ENCODE data around the gene MYO6.

The MYO6 gene

DNA sequence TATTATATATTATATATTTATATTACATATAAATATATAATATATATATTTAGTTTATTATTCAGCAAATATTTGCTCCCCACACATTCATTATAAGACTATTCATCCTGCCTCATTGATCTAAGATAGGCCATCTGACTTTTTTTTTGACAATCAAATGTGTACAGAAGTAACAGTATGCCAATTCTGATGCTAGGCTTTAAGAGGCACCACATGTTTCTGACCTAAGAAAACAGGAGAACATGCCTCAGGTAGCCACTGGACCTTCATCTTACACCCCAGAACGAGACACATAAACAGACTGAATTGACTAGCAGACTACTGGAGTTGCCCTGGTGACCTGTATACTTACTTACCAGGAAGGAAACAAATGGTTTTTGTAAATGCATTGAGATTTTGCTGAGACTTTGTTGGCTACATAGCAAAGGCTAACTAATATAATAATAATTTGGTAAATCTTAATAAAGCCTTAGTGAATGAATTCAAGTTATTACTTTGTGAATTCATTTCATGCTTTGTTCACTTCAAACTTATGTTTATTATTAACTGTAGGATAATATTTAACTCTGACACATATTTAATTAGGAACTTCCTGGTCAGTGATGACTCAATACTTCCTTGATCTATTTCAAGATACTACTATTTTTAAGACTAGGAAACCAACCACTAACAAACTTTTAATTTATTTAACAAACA, 13.4 kb upstream of the MYO6 start:
- no peak for DNase-seq (ENCODE audit: low read depth, low spot score)

DNA sequence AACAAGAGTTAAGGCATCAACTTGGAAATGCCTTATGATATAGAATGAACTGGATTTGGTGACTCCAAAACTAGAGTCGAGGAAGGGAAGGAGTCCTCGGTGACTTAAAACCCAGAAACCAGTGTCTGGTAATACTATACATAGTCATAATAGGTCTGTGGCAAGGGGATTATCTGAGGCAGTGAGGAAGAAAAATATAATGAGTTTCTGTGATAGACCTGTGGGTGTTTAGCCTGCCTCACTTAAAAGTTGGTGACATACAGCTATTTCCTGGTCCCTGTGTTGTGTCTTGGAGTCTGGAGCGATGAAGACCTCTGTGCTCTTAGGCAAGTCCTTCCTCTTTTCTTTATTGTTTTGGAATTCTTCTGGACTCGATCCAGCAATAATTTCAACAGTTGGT, 5.1 kb upstream of the MYO6 start:
- Histone ChIP-seq H3K4me3 (ENCODE audit: insufficient read length, low read depth) (no peak overlapping the region), H3K27me3 (ENCODE audit: insufficient read depth, insufficient read length) (peaks cover 6% of the 10 kb centered on the region), H3K9me3 (ENCODE audit: insufficient read depth, low read length) (no peaks in the 10 kb centered on the region), H3K4me1 (ENCODE audit: insufficient read depth, insufficient read length) (no peaks in the 10 kb centered on the region), H3K9ac (ENCODE audit: insufficient read length, low read depth) (no peak overlapping the region), H3K36me3 (ENCODE audit: insufficient read depth, insufficient read length, low read length) (no peaks in the 10 kb centered on the region)
- DNase-seq (ENCODE audit: low read depth, low spot score), result no peak
- TF ChIP-seq SUZ12 (IDR thresholded peaks at IDR 0.05; ENCODE audit: extremely low read depth, insufficient read depth, insufficient read length) (no peak), YY1 (IDR thresholded peaks at IDR 0.05; ENCODE audit: insufficient read depth, insufficient read length) (no peak), ZNF274 (IDR thresholded peaks at IDR 0.05; ENCODE audit: low read depth, low read length) (no peak)

More for the DNA sequence above, 13.4 kb upstream of the MYO6 start:
- Histone ChIP-seq H3K36me3 (ENCODE audit: insufficient read depth, insufficient read length, low read length) (no peaks in the 10 kb centered on the region), H3K9me3 (ENCODE audit: insufficient read depth, low read length) (no peaks in the 10 kb centered on the region), H3K27me3 (ENCODE audit: insufficient read depth, insufficient read length) (no peaks in the 10 kb centered on the region), H3K4me1 (ENCODE audit: insufficient read depth, insufficient read length) (no peaks in the 10 kb centered on the region), H3K4me3 (ENCODE audit: insufficient read length, low read depth) (no peak overlapping the region), H3K9ac (ENCODE audit: insufficient read length, low read depth) (no peak overlapping the region)
- TF ChIP-seq YY1 (IDR thresholded peaks at IDR 0.05; ENCODE audit: insufficient read depth, insufficient read length) (no peak), SUZ12 (IDR thresholded peaks at IDR 0.05; ENCODE audit: extremely low read depth, insufficient read depth, insufficient read length) (no peak), ZNF274 (IDR thresholded peaks at IDR 0.05; ENCODE audit: low read depth, low read length) (no peak)

GRCh38 chr6:75745404-75745803, 3.6 kb upstream of the MYO6 start:
- TF ChIP-seq ZNF274 (IDR thresholded peaks at IDR 0.05; ENCODE audit: low read depth, low read length) (no peak), SUZ12 (IDR thresholded peaks at IDR 0.05; ENCODE audit: extremely low read depth, insufficient read depth, insufficient read length) (no peak), YY1 (IDR thresholded peaks at IDR 0.05; ENCODE audit: insufficient read depth, insufficient read length) (no peak)
- DNase-seq (ENCODE audit: low read depth, low spot score), result no peak
- Histone ChIP-seq H3K9ac (ENCODE audit: insufficient read length, low read depth) (no peak overlapping the region), H3K4me1 (ENCODE audit: insufficient read depth, insufficient read length) (no peaks in the 10 kb centered on the region), H3K27me3 (ENCODE audit: insufficient read depth, insufficient read length) (peaks cover 6% of the 10 kb centered on the region), H3K9me3 (ENCODE audit: insufficient read depth, low read length) (no peaks in the 10 kb centered on the region), H3K4me3 (ENCODE audit: insufficient read length, low read depth) (no peak overlapping the region), H3K36me3 (ENCODE audit: insufficient read depth, insufficient read length, low read length) (no peaks in the 10 kb centered on the region)

DNA sequence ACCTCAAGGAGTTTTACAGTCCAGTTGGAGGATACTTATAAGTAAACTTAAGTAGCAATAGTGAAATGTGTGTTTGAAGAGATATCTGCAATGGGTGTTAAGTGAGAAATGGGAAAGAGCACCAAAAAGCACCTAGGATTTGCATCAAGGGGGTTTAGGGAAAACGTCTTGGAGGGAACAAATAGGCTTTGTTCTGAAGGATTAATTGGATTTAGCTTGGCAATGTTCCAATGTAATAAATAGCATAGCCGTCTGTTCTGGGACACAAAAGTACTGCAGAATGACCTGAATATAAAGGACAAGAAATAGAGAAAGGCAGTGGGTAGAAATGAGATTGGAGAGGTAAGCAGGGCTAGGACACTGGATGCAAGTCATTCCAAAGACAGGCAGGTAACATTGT, 2.8 kb upstream of the MYO6 start:
- TF ChIP-seq YY1 (IDR thresholded peaks at IDR 0.05; ENCODE audit: insufficient read depth, insufficient read length) (no peak), SUZ12 (IDR thresholded peaks at IDR 0.05; ENCODE audit: extremely low read depth, insufficient read depth, insufficient read length) (no peak), ZNF274 (IDR thresholded peaks at IDR 0.05; ENCODE audit: low read depth, low read length) (no peak)
- no peaks in the 10 kb centered on the region for H3K9me3 ChIP-seq (ENCODE audit: insufficient read depth, low read length)
- no peak overlapping the region for H3K4me3 ChIP-seq (ENCODE audit: insufficient read length, low read depth)
- H3K36me3 ChIP-seq (ENCODE audit: insufficient read depth, insufficient read length, low read length), result no peaks in the 10 kb centered on the region
- DNase-seq (ENCODE audit: low read depth, low spot score), result no peak
- peaks cover 6% of the 10 kb centered on the region for H3K27me3 ChIP-seq (ENCODE audit: insufficient read depth, insufficient read length)
- H3K4me1 ChIP-seq (ENCODE audit: insufficient read depth, insufficient read length), result no peaks in the 10 kb centered on the region
- H3K9ac ChIP-seq (ENCODE audit: insufficient read length, low read depth), result no peak overlapping the region

- no peaks in the 10 kb centered on the region for H3K36me3 ChIP-seq (ENCODE audit: insufficient read depth, insufficient read length, low read length)
- H3K4me1 ChIP-seq (ENCODE audit: insufficient read depth, insufficient read length), result no peaks in the 10 kb centered on the region
- no peak for TF ChIP-seq ZNF274 (IDR thresholded peaks at IDR 0.05; ENCODE audit: low read depth, low read length)
- TF ChIP-seq SUZ12 (IDR thresholded peaks at IDR 0.05; ENCODE audit: extremely low read depth, insufficient read depth, insufficient read length), result no peak
- TF ChIP-seq YY1 (IDR thresholded peaks at IDR 0.05; ENCODE audit: insufficient read depth, insufficient read length), result no peak
- no peaks in the 10 kb centered on the region for H3K9me3 ChIP-seq (ENCODE audit: insufficient read depth, low read length)
- H3K27me3 ChIP-seq (ENCODE audit: insufficient read depth, insufficient read length), result peaks cover 6% of the 10 kb centered on the region
- no peak overlapping the region for H3K4me3 ChIP-seq (ENCODE audit: insufficient read length, low read depth)
- H3K9ac ChIP-seq (ENCODE audit: insufficient read length, low read depth), result no peak overlapping the region
- DNase-seq (ENCODE audit: low read depth, low spot score), result no peak
Measured at GRCh38 chr6:75747152-75747992, 1.7 kb upstream of the MYO6 start.

- no peaks in the 10 kb centered on the region for H3K9me3 ChIP-seq (ENCODE audit: insufficient read depth, low read length)
- peak overlapping the region; percentile 80 for H3K4me3 ChIP-seq (ENCODE audit: insufficient read length, low read depth)
- TF ChIP-seq ZNF274 (IDR thresholded peaks at IDR 0.05; ENCODE audit: low read depth, low read length) (no peak), YY1 (IDR thresholded peaks at IDR 0.05; ENCODE audit: insufficient read depth, insufficient read length) (no peak), SUZ12 (IDR thresholded peaks at IDR 0.05; ENCODE audit: extremely low read depth, insufficient read depth, insufficient read length) (no peak)
- peaks cover 6% of the 10 kb centered on the region for H3K27me3 ChIP-seq (ENCODE audit: insufficient read depth, insufficient read length)
- no peak for DNase-seq (ENCODE audit: low read depth, low spot score)
- H3K4me1 ChIP-seq (ENCODE audit: insufficient read depth, insufficient read length), result no peaks in the 10 kb centered on the region
- H3K9ac ChIP-seq (ENCODE audit: insufficient read length, low read depth), result peak overlapping the region; percentile 88
- no peaks in the 10 kb centered on the region for H3K36me3 ChIP-seq (ENCODE audit: insufficient read depth, insufficient read length, low read length)
Measured at GRCh38 chr6:75748003-75748742, 866 bp upstream of the MYO6 start.
